ENCODE measurements around the gene MREG.

Gene MREG

DNA sequence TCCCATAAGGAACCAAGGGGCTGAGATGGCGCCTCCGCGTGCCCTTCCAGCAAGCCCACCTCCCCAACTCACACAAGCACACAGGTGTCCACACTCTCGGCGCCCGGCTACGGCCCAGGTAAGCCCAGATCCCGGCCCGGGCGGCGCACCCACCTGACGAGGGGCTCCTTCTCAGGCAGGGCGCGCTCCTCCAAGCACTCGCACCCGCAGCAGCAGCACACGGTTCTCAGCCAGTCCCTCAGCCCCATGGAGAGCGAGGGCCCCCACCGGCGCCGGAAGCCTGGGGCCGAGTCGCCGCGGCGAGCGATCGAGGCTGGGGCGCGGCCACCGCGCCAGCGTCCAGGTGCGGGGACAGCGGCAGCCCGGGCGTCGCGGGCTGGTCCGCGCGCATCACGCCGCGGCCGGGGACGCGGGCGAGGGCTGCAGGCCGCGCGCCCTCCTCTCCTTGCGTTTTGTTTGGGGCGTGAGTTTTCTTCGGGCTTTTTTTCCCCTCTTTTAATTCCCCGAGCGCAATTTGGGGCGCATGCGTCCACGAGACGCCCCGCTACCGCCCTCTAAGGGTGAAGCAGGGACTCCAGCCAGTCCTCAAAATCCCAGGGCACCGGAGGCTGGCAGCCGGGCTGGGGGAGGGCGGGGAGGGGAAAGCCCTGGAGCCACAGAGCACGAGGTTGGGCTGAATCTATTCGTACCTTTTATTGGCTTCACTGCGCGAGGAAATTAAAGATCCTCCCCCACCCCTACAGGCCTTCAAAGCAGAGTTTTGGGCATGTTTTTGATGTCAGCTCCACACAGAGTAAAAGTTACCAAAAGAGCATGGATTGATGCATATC is at the start of gene MREG:
TSS of gene MREG (minus strand) at position 472 of the 830 bp plus-strand sequence. CDS start at position 248, 224 bp downstream.
- DNase-seq (ENCODE audit: low read depth) = peak; percentile 65

GRCh38 chr2:216059233-216059834 is 46.0 kb upstream of the MREG start:
- no peak for DNase-seq (ENCODE audit: low read depth)

DNA sequence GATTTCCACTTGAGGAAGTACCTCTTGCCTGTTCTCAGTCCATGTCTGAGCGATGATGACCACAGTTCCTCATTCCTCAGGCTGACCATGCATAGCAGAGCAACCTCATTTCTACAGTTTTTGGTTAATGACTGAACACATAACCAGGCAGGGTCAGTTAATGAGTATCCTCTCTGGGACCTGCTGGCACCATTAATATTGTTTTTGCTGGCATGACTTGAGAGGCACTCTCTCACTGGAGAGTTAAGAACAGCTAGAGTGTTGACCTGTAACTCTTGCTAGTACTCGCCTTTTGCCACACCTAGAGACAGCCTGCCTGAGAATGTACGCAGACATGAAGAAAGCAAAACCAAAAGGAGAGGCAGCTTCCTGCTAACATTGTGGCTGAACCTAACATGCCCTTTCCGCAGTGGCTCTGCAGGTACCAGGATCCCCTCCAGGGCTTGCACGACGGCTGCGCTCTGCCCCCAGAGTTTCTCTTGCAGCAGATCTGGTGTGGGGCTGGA is 44.4 kb upstream of the MREG start:
- peak; percentile 88 for DNase-seq (ENCODE audit: low read depth)

GRCh38 chr2:216056739-216057138 is 43.4 kb upstream of the MREG start:
- DNase-seq (ENCODE audit: low read depth) = no peak

GRCh38 chr2:216055680-216056079 is 42.3 kb upstream of the MREG start:
- DNase-seq (ENCODE audit: low read depth) = no peak

DNA sequence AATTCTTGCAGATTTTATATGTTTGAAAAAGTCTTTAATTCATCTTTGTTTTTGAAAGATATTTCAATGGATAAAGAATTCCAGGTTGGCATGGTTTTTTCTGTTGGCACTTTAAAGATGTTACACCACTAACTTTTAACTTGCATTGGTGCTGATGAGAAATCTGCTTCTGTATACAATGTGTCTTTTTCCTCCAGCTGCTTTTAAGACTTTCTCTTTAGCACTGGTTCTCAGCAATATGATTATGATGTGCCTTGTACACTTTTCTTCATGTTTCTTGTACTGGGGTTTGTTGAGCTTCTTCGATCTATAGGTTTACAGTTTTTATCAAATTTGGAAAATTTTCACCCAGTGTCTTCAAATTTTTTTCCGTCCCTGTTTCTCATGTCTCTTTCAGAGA is 39.1 kb upstream of the MREG start:
- DNase-seq (ENCODE audit: low read depth) = no peak

DNA sequence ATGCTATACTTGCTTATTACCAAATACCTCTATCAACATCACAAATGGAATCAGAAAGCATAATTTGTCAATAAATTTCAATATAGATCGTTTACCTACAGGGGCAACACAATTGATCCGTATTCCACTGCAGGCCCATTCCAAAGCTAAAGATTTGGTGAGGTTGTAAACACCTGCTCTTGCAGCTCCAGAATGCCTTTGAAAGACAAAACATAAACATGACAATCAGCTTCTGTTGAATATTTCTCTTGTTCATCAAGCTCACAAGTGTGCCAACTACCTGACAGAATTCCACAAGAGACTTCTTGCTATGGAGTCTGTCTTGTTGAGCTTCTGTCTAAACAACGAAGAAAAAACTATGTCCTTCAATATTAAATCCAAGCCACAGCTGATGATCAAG is 38.0 kb upstream of the MREG start:
- no peak for DNase-seq (ENCODE audit: low read depth)

GRCh38 chr2:216049452-216049851 is 36.1 kb upstream of the MREG start:
- DNase-seq (ENCODE audit: low read depth) = no peak

DNA sequence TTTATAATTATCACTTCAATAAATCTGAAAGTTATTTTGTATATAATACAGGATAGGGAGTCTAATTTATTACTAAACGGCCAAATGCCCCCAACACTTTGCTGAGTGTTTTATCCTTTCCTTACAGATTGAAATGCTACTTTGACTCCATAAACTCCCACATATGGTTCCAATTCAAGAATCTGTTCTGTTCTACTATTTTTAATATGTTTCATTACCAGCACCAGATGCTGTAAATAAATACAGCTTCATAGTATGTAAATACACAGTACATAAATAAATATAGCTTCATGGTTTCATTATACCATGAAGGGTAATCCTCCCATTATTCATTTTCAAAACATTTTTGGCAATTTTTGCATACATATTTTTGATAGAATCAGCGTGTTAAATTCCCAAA is 34.0 kb upstream of the MREG start:
- no peak for DNase-seq (ENCODE audit: low read depth)

- no peak for DNase-seq (ENCODE audit: low read depth)
These were observed 31.6 kb upstream of the MREG start for GRCh38 chr2:216044883-216045486.

- no peak for DNase-seq (ENCODE audit: low read depth)
These were observed 30.6 kb upstream of the MREG start for GRCh38 chr2:216043949-216044348.

GRCh38 chr2:216041438-216041837 is 28.1 kb upstream of the MREG start:
- no peak for DNase-seq (ENCODE audit: low read depth)

- DNase-seq (ENCODE audit: low read depth) = no peak
These were observed 26.6 kb upstream of the MREG start for GRCh38 chr2:216039918-216040317.

DNA sequence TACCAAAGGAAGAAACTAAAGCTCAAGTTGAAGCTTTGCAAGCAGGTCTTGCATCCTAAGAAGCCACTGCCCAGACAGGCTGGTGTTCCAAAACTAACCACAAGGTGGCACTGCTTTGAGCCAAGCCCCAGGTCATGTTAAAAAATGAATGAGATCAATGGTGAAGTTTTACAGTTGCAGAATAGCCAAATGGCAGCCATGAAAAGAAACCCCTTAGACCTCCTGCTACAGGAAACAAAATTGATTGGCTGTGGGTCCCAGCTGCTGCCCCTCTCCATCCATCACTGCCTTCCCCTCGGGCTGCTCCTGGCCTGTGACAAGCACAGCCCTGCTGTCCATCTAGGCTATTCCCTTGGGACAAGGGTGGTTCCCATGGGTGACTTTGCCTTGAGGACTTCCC is 20.7 kb upstream of the MREG start:
- peak; percentile 70 for DNase-seq (ENCODE audit: low read depth)

DNA sequence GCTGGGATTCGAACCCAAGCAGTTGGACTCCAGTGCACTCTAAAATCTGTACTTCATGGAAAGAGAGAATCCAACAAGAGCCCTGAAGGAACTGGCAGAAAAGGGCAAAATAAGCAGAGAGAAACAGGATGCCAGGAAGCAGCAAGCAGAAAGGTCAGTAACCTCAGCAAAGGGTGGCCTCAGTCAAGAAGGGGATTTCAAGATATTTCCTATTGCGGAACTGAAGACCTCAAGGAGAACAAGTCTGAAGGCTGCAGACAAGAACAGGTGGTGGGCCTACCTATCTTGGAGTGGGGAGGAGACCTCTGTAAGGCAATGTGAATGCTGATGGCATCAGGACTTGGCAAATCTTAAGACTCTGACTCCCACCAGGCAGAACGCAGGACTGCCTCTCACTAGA is 20.1 kb upstream of the MREG start:
- no peak for DNase-seq (ENCODE audit: low read depth)

DNA sequence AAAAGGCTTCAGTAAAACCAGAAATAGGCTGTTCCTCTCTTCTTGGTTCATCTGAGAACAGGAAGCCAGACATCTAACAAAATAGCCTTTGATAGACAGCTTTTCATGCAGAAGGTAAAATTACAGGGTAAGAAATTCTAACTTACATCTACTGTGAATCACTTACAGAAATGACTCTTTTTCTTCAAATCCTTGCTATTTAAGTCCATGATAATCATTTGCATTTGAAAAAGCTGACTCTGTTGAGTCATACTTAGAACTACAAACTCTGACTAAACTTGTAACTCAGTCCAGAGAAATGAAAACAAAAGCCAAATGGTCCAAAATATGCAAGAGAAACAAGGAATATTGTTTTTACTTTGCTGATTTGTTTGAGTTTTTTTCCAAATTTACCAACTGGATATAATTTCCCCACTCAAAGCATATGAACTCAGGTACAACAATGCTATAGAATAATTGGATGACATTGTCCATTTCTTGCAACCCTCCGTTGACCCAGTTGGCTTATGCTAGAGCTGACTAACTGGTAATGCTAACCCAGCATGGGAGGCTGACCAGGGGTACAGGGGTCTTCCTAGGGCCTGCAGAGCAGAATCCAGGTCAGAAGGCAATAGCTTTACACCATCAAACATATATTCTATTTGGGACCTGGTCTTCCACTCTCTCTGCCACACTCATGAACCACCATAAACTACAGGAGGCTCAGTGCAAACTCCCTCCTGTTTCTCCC is 18.8 kb upstream of the MREG start:
- DNase-seq (ENCODE audit: low read depth) = peak; percentile 67

DNA sequence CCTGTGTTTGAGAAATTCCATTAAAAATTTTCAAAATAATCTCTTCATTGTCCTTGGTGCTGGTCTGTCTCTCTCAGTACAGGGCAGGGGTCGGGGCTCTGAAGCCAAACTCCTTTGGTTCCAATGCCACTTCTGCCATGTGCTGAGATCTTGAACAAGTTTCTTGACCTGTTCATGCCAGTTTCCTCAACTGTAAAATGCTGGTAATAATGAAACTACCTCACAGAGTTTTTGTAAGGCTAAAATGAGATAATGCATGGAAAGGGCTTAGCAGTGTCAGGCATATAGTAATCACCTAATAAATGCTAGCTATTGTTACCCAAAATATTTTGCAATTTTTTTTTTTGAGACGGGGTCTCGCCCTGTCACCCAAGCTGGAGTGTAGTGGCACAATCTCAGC is 16.9 kb upstream of the MREG start:
- no peak for DNase-seq (ENCODE audit: low read depth)

DNA sequence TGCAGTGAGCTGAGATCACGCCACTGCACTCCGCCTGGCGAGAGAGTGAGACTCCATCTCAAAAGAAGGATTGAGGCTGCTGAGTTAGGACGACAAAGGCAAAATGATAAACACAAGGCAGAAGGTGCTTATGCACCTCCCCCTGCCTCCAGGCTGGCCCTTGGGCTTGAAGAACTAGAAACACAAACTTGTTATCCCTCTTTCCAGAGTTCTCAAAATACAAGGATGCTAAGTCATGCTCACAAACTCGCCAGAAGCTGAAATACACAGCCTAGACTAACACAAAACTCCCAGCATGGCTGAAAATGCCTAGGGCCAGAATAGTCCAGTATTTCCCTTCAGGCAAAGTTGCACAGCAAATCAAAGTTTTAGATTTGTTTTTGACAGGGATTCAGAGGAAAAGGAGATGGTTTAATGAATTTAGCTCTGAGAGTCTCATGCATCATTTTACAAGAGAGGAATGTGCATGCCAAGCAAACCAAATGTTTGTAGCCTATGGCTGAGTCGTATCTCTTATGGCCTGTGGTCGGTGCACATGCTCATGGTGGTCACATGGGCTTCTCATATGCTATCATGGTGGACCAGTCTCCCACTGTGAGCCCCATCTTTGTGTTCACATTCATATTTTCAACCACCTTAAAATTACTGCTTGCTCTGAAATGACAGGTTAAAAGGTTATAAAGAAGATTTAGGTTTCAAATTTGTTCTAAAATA is 16.2 kb upstream of the MREG start:
- DNase-seq (ENCODE audit: low read depth) = no peak

DNA sequence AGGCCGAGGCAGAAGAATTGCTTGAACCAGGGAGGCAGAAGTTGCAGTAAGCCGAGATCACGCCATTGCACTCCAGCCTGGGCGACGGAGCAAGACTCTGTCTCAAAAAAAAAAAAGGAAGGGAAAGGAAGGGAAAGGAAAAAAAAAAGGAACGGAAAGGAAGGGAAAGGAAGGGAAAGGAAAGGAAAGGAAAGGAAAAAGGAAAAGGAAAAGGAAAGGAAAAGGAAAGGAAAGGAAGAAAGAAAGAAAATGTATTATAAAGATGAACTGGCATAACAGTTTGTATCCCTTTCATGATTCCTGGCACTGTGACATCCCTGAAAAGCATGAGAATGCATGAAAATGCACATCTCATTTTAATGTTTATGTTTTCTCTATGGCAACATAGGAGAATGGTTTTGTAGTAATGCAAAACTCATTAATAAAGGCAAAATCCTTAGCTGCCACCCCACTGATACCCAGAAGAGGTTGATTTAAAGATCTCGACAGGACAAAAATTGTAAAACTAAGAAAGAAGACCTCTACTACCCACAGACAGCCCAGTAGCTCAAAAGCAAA is 11.5 kb upstream of the MREG start:
- DNase-seq (ENCODE audit: low read depth) = no peak

DNA sequence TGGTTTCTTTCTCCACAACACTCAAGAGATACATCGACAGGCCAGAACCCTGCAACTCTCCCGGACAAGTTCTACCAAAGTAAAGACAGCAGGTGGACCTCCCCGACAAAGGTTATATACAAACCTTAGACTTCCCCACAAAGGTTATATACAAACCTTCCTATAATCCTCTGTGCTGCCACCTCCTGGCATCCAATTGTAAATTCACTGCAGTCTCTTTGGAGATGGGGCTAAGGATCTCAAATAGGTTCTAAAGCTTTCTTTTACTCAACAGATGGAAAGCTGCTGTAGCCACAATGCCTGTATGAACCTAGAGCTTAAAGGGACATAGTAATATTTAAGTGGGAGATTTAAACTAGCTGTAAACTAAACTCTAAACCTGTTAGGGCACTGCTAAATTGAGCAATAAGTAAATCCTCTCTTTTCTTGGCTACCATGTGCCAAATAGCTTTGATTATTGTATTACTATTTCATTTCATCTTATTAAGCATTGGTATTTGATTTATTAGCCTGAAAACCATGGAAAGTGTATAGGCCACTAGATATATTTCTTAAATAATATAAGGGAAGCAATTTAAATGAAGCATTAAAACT is 9.8 kb upstream of the MREG start:
- DNase-seq (ENCODE audit: low read depth) = peak; percentile 46

All from amniotic epithelial cell (primary cell).